ENCODE measurements around the gene SPC25.
"Not testable (repeated sequence)": the region's sequence is repeated elsewhere in the genome, so short reads cannot be mapped to it uniquely, and the experiment has no call there.

SPC25 gene

DNA sequence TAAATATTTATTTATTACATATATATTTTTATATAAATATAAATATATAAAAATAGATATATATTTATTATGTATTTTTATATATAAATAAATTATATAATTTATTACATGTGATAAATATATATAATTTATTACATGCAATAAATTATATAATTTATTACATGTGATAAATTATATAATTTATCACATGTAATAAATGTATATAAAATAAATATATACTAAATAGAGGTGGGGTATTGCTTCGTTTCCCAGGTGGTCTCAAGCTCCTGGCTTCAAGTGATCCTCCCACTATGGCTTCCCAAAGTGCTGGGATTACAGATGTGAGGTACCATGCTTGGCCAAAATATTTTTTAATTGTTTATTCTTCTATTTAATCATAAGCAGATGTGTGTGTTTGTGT, 7.2 kb upstream of the SPC25 start:
- no peak for DNase-seq

DNA sequence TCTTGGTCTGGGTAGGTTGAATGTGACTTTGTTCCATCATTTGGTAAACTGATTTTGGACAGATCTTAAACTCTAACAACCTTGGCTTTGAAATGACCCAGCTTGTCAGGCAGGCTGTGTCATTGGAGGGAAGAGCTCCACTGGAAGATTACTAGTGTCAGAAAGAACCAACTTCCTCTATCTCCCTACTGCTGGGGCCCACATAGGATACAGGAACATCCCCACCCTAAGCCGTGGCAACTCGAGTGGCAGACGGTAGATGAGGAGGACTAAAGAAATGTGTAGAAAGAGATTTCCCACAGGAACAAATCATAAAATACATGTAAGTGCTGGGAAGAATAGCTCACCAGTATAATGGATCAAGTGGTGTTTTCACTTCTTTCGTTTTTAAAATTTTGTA, 6.6 kb upstream of the SPC25 start:
- no peak for DNase-seq

DNA sequence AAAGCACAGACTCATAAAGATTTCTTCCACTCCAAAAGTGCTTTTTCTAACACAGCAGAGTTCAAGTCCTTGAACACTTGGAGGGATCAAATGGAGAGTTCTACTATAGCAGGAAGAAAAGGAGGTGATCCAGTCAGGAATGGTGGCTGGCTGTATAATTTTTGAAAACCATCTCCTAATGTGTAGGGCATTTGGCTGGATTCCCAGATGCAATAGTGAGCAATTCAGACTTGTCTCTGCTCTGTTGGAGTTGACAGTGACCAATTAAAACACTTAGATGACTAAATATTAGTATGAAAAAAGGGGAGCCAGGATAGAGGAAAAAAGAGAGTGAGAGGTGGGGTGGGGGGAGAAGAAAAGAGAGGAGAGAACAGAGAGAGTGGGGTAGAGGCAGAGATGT, 5.5 kb upstream of the SPC25 start:
- DNase-seq, result no peak

DNA sequence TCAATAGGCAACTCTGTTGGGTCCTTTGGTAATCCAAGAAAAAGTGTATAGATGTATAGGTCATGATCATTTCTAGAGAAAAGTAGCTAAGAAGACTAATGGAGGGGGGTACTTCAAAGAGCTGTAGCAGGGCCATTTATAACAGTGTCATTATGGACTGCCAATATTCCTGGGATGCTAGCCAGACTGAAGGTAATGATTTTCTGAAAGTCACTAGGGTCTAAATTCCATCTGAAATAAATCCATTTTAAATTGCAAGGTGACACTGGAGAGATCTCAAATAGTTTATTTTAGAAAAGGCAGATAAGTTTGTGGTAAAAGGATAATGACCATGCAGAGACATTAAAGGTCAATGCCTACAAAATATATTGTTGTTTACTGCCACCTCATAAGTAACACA, 4.5 kb upstream of the SPC25 start:
- DNase-seq, result no peak

DNA sequence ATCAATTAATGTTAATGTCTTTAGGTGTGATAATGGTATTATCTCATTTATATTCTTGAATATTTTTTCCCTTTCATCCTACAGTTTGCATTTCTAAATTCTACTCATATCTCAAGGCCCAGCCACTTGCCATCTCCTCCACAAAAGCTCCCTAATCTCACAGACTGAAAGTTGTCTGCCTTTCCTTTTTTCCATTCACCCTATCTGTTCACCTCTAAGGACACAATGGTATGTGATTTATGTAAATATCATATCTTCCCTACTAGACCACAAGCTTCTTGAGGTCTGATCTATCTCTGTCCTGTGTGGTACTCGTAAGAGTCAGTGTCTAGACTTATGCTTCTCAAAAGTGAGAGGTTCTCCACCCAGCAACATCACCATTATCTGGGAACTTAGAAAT, 3.9 kb upstream of the SPC25 start:
- DNase-seq, result no peak

DNA sequence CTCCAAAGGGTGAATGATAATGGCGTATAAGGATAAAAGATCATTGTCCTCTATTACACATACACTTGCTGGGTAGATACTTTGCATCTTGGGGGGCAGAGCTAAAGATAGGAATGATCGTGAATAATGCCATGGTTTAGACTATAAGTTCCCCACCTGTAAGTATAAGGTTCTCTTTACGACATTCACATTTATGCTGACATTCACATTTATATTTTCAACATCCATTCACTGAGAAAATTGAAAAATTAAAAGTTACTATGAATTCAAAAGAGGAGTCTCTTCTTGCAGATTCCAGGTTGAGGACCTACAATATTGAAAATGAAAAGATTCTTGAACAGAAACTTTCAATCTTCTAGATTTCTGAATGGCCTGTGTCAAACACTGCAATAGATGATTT, 2.1 kb upstream of the SPC25 start:
- DNase-seq, result no peak

DNA sequence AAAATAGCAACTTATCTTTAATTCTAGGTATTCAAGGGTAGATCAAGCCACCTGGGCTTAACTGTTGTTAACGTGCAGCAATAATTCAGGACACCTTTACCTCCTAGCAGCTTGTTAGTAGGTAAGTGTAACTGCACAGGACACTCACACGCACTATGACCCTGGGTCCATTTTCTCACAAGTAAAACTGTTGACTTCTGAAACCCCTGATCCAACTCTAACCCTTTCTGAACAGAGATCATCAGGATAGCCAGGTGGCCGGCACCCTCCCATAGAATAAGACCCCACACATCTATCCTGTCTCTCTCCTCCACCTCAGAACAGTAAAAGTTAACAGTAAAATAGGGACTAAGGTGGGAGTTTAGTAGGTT, 610 bp downstream of the SPC25 start:
- no peak for DNase-seq

DNA sequence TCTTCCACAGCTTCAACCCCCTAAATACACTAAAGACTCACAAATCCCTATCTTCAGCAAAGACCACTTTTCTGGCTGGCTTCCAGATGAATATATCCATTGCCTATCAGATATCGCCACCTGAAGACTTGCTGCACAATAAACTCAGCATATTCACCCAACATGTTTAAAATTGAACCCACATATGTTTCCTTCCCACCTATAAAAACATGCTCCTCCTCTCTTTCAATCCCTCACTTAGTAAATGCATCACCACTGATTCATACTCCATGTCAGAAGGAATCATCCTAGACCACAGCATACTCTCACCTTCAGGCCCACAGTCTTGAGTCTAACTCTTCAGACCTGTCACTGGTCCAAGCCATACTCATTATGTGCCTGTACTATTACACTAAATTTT, 5.3 kb downstream of the SPC25 start:
- no peak for DNase-seq

DNA sequence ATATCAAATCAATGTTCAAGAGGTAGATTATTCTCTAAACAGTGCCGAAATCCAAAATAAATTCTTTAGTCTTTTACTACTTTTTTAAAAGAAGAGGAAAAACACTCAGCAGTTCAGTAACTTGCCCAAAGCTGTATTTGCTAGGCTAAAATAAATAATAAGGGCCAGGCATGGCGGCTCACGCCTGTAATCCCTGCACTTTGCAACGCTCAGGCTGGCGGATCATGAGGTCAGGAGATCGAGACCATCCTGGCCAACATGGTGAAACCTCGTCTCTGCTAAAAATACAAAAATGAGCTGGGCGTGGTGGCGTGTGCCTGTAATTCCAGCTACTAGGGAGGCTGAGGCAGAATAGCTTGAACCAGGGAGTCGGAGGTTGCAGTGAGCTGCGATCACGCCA, 8.1 kb downstream of the SPC25 start:
- not testable (repeated sequence) for DNase-seq

DNA sequence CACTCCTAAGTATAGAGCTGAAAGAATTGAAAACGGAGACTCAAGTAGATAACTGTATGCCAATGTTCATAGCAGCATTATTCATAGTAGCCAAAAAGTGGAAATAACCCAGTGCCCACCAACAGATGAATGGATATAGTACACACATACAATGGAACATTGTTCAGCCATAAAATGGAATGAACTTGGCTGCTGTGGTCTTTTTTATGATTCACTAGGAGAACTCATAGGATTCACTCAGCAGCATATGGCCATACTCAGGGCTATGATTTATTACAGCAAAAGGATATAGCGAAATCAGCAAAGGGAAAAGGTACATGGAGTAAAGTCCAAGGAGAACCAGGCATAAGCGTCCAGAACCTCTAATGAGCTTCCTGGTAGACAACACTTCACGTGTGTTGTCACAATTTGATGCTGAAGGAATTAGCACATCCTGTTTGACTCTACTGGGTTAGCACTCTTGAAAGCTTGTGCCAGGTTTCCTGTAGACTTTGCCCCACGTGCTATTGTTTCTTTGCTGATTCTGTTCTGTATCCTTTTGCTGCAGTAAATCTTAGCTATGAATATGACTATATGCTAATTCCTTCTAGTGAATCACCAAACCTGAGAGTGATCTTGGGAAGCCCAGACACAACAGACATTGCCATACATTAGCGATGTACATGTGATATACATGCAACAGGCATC, 15.7 kb downstream of the SPC25 start:
- no peak for DNase-seq

DNA sequence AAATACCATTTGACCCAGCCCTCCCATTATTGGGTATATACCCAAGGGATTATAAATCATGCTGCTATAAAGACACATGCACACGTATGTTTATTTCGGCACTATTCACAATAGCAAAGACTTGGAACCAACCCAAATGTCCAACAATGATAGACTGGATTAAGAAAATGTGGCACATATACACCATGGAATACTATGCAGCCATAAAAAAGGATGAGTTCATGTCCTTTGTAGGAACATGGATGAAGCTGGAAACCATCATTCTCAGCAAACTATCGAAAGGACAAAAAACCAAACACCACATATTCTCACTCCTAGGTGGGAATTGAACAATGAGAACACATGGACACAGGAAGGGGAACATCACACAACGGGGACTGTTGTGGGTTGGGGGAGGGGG, 19.4 kb downstream of the SPC25 start:
- DNase-seq, result not testable (repeated sequence)

DNA sequence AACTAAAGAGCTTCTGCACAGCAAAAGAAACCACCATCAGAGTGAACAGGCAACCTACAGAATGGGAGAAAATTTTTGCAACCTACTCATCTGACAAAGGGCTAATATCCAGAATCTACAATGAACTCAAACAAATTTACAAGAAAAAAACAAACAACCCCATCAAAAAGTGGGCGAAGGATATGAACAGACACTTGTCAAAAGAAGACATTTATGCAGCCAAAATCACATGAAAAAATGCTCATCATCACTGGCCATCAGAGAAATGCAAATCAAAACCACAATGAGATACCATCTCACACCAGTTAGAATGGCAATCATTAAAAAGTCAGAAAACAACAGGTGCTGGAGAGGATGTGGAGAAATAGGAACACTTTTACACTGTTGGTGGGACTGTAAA, 19.9 kb downstream of the SPC25 start:
- not testable (repeated sequence) for DNase-seq

DNA sequence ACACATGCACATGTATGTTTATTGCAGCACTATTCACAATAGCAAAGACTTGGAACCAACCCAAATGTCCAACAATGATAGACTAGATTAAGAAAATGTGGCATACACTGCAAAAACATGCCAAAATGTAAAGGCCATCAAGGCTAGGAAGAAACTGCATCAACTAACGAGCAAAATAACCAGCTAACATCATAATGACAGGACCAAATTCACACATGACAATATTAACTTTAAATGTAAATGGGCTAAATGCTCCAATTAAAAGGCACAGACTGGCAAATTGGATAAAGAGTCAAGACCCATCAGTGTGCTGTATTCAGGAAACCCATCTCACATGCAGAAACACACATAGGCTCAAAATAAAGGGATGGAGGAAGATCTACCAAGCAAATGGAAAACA, 23.1 kb downstream of the SPC25 start:
- not testable (repeated sequence) for DNase-seq

DNA sequence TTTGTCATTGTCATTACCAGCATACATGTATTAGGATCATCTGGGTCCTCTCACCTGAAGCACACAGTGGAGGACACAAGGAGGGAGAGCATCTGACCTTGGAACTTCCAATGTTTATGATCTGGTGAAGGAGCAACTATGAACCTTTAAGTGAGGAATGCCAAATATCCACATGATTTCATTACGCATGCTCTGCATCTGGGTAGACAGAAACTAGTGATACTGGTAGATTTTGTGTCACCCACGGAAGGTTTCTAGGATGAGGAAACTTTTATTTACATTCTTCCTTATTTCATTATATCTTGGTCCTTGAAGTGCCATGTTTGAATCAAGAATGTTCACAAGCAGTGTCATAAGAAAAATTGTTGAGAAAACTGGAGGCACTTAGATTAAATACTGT, 32.1 kb downstream of the SPC25 start:
- no peak for DNase-seq

DNA sequence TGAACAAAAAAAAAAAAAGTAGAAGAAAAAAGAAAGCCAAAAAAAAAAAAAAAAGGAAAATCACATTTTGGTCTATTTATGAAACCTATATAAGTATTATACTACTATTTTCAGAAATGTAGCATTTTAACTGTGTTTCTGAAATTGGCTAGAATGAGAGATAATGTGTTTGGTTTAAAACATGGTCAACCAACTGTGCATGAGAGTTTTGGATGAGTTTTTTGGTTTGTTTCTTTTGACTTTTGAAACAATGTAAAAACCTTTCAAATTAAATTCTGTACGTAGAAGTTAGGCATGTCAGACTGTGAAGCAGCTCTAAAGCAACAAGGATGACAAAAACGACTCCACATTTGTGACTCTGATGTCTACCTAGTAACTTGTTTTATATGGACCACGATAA, 34.6 kb downstream of the SPC25 start:
- no peak for DNase-seq

DNA sequence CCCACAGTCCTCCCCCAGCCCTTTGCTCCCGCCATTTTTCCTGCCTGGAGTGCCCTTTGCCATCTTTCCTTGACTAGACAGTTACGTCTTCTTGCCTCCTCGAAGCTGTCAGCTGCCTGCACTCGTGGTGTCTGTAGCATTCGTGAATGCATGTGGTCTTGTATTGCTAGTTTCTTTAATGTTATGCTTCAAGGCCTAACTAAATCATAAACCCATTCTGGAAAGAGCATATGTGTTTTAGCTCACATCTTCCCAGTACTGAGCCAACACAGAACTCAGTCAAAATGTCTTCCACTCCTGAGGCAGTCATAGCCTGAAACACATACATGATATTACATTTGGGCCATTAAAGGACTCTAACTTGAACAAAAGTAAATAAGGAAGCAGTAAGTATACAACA, 35.6 kb downstream of the SPC25 start:
- no peak for DNase-seq

DNA sequence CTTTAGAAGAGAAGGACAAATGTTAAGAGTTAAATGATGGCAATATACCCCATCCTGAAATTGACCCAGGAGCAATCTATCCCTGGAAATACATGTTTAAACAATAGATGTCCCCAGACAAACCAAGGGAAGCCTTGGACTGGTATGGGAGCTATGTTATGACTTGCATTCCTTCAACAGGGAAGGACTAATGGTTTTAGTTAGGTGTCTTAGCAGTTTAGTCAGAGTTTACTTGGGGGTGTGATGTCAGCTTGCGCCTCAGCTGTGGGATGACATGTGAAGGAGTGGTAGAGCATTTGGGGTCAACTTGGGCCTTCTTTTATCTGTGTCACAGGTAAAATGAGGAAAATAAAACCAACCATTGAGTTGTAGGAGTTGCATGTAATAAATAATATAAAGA, 36.8 kb downstream of the SPC25 start:
- DNase-seq, result no peak

DNA sequence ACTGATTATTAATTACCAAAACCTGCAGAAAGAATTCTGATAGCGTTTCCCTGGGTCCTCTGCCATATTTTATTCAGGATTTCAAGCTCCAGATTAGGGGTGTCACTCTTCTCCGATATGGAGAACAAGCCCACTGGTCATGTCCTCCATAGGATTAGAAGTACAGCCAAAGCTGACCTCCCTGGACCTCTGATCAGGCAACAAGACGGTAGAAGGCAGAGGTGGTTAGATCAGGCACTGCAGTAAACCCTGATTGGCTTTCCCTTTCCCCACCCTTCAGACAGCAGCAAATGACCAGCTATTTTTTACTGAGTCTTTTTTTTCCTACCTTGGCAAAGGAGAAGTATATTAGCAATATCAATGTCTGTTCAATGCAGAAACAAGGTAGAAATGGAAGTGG, 37.7 kb downstream of the SPC25 start:
- DNase-seq, result no peak

DNA sequence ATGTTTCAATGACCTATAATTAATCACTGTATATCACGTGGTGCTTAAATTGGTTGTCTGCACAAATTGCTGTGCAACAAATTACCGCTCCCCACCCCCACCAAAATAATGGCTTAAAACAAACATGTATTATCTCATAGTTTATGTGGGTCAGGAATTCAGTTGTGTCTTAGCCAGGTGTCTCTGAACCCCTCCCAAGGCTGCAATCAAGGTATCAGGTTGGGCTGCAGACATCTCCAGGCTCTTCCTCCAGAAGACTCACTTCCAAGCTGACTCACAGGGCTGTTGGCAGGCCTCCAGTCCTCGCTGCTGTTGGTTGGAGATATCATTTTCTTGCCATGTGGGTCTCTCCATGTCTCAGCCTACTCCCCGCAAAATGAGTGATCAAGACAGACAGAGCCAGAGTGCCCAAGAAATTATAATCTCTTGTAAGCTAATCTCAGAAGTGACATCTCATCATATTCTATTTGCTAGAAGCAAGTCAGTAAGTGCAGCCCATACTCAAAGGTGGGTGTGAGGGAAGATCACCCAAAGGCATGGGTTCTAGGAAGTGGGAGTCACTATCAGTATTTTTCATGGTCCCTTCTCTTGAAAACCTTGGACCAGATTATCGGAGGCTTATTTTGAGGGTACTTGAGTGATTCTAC, 38.4 kb downstream of the SPC25 start:
- DNase-seq, result peak; percentile 2

DNA sequence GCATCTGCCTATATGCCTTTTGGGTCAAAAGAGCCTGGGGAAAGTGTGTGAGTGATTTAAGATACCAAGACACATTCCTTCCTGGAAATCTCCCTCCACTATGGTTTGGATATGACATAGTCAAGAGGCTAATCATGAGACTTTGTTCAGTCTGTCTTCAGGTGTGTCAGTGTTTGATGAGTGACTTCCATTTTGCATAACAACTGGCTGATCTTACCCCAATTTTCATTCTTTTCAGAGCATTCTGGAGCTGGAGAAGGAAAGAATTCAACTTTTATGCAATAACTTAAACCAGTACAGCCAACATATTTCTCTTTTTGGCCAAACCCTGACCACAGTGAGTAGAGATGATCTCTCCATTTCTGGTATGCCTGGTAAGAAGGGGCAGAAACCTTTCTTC, 39.4 kb downstream of the SPC25 start:
- no peak for DNase-seq

DNA sequence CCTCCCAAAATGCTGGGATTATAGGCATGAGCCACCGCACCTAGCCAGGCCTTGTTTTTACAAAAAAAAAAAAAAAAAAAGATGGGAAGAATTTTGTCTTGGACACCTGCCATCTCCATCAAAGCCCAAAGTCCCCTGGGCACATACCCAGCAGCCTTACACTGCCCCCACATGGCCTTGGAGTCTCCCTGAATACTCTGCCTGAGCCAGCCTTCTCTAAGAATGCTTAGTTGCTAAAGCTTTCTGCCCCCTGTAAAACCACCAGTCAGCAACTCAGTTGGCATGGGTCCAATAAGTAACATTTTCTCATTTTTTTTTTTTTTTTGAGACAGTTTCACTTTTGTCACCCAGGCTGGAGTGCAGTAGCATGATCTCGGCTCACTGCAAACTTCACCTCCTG, 40.6 kb downstream of the SPC25 start:
- DNase-seq, result no peak

DNA sequence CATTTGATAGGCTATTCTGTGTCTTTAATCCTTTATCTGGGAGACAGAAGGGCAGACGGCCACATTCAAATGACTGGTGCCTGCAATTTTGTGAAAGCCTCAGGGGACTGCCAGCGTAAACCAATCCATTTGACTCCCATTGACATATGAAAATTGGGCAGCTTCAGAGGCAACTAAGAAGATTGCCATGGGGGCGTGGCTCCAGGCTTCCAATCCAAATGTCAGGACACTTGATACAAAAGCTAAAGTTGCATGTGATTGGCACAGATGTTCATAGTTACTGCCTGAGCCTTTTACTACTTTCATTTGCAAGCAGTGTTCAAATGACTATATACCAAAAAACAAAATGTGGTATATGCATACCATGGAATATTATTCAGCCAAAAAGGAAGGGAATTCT, 42.0 kb downstream of the SPC25 start:
- DNase-seq, result no peak

DNA sequence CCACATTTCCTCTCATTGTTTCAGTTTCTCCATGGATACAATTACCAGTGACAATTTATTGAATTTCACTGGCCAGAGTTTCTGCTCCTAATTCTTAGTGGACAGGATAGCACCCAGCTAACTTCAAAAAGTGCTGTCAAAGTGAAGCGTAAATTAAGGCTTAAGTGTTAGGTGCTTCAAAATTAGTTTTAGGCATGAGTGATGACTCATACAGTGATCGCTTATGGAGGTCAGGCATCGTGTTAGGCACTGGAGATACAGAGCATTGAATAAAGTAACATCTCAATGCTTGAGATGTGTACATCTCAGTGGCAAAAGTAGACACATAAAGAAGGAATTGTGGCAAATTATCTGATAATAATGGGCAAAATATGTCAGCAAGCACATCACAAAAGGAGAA, 47.0 kb downstream of the SPC25 start:
- no peak for DNase-seq

DNA sequence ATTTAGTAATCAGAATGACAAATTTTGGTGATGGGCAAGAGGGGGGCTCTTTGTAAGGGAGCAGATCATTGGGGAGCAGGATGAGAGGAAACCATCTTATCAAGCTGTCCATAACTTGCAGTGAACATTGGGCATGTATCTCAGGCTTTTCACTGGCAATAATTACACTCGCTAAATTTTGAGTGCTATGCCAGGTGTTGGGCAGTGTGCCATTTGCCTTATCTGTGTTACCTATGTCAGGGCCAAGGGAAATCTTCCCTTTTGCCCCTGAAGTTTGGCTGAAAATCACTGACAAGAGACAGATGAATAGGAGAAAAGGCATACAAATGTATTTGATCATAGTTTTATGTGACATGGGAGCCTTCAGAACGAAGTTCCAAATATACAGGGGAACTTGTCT, 48.8 kb downstream of the SPC25 start:
- DNase-seq, result no peak

DNA sequence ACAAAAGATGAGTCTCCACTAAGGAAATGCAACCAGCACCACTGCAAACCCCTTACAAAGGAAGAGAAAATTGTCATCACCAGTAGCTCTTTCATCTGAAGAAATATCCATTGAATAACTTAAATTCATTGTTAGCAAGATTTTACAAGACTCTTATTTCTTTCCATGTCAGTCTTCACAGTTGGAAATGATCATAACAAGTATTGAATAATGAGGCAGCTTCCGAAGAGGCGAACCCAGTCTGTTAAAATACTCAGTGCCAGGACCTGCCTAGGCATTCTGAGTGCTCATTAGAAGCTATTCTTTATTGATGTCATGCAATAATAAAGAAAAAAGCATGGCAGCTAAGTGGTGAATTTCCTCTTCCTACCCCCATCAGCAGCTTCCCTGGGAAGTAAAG, 54.3 kb downstream of the SPC25 start:
- no peak for DNase-seq
